Frontal cortex (tissue), 4 donors: ENCODE results near the gene C16orf82. TPM values are rescaled to one million over a fixed set of nuclear protein-coding genes. Genes with fewer than 3 reads are reported as not detected.

Experiments
- DNase-seq, 2 donors: peaks; one replicate each; pipeline ENCODE4 v3.0.0; 2012; ENCODE audit warnings: low spot score in 2 of 2
- FAIRE-seq: peaks from 2 replicates; lab custom pipeline; 2012; peaks lifted over from hg19 to GRCh38; lab: Jason Lieb, UNC
- total RNA-seq: library from RNA; depleted of rRNA; stranded (reverse); fragments of >200 nt; gene quantifications from one replicate; pipeline ENCODE4 v1.2.3, GENCODE V29; 2014
- donor health status: control.
- donor health status: control.
- donor health status: control.

The C16orf82 gene
- total RNA-seq, result not detected

DNA sequence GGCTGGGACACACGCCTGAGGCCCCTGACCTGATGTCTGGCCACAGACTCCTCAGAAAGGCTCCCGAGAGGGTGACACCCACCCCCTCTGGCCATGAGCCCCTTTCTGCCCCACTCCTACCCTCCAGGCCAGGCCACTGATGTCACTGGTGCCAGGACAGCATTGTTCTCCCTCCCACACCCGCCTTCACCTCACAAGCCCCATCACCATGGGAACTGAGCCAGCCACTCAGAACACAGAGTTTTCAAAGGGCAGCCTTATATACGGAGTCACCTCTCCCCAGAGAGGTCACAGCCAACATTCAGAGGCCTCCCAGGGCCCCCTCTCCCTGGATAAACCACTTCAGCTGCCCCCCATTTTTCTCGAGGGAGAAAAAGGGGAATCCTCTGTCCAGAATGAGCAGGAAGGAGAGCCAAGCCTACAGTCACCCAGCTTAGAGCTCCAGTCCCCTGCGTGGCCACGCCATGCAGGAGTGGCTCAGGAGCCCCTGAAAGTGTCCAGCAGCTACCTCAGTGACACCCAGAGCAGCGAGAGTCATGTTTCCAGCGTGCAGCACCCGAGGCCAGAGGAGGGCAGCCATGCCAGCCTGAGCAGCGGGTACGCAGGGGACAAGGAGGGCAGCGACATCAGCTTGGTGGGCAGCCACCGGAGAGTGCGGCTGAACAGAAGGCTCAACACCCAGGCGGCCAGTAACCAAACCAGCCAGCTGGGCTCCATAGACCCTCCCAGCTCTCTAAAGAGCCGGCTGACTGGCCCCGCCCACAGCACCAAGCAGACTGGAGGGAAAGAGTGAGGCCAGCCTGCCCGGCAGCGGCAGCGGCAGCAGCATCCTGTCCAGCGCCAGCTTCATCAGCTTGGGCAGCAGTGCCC is at the start of gene C16orf82:
Gene C16orf82 (plus strand): TSS at position 260 of the 870 bp plus-strand sequence.
- no peak for DNase-seq
- FAIRE-seq, result no peak

DNA sequence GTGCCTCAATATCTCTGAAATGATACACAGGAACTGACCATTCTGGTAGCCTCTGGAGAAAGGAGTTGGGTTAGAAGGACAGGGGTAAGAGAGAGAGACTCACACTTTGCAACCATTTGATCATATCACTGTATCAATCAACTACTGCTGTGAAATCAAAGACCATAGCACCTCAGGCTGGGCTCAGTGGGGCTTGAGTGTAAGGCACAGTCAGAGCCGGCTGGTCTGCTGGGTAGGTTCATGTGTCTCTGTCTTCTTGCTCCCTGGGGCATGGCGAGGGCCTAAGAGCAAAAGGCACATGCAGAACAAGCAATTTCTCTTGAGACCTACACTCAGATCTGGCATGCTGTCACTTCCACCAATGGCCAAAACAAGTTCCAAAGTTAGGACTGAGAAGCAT is 46.7 kb upstream of the C16orf82 start:
- FAIRE-seq (no peak), DNase-seq (no peak)

DNA sequence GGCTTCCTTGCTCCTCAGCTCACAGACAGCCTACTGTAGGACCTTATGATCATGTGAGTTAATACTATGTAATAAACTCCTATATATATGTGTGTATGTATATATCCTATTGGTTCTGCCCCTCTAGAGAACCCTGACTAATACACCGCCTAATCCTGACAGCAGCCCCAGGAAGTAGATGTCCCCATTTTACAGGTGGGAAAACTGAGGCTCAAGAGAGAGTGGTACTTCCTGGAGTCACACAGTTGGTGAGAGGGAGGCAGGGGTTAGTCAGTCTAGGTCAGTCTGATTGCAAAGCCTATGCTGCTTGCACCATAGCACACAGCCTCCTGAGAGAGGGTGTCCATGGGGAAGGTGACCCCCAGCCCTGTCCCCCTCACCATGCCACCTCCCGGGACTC is 42.7 kb upstream of the C16orf82 start:
- FAIRE-seq, result no peak
- no peak for DNase-seq

DNA sequence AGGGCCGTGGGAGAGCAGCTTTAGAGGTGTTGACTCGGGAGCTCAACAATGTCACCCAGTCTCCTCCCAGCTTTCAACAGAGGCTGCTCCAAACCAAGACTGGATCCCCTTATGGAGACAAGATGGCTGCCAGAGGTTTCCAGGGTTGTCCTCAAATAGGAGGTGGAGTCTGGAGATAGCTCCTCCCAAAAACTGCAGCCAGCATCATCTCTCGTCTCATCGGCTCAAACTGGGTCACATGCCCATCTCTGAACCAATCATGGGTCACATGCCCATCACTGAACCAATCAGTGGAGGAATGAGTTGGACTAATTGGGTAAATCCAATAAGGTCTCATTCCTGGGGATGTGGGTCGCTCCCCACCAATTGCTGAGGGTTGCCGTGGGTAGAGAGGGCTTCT is 41.1 kb upstream of the C16orf82 start:
- FAIRE-seq, result no peak
- no peak for DNase-seq

DNA sequence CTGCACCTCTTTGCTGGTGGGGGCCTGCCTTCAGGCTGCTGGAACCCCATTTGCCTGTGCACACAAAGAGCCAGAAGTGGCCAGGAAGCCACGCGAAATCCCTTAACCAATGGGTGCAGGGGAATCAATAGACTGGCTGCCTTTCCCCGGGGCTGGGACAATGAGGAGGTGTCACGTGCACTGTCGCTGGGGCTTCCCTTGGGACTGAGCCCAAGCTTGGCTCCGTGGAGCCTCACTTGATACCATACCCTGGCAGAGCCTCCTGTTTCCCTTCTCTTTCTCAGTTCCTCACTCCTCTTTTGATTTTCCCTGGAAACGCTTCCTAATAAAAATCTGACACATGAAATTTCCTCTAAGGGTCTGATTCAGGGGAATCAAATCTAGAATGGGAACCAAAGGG is 38.8 kb upstream of the C16orf82 start:
- no peak for FAIRE-seq
- DNase-seq, result no peak

DNA sequence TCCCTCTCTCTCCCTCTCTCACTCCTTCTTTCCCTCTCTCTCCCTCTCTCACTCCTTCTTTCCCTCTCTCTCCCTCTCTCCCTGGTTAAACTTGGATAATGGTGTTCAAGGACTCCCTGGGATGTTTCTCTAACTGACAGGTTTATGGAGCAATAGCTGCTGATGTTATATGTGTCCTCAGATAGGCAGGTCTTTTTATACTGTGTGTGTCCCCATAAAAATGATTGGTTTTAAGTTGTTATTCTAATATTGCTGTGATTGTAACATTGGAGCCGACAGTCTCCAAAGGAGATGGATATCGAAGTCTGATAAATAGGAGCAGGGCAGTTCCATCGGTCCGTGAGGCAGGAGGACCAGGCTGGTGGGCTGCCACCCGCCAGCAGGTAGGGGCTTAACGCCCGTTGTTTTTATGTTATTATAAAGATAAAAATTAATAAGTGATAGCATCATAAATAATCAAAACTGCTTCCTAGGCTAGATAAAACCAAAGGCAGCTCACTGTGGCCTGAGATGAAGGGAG is 38.1 kb upstream of the C16orf82 start:
- FAIRE-seq, result no peak
- no peak for DNase-seq

DNA sequence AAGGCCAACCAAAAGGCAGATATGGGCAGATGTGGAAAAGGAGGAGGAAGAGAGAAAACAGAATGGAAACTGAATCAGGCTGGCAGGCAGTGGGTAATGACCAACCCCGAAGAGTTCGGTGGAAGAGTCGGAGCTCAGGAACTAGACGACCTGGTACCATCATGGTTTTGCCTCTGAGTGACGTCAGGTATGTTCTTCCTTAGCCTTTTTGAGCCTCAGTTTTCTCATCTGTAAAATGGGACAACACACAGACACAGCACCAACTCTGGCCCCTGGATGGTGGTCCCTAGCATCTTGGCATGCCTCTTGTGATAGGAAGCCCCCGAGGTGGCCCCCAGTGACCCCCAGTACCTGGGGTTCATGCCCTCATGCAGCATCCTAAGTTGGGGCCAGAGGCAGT is 37.2 kb upstream of the C16orf82 start:
- no peak for DNase-seq
- no peak for FAIRE-seq

DNA sequence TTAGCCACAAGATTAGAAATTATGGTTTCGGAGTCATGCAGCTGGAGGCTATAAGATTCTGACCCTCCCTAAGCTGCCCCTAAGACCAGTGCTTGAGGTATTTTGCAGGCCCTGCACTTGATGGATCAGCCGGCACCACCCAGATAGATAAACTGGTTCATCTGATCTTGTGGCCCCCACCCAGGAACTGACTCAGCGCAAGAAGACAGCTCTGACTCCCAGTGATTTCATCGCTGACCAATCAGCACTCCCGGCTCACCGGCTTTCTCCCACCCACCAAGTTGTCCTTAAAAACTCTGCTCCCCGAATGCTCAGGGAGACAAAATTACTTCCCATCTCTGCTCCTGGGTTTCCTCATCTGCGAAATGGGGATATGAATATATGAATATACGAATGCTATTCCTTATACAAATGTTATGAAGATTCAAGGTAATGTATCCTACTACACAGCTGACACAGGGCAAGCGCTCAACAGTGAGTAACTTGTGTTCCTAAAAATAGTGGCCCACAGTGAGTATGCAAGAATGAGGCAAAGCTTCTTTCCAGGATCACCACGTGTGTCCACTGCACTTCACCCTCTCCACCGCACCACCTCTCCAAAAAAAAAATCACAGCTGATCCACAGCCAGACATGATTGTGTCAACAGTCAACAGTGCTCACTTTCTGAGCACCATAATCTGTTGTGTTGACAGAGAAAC is 33.3 kb upstream of the C16orf82 start:
- FAIRE-seq (no peak), DNase-seq (no peak)

DNA sequence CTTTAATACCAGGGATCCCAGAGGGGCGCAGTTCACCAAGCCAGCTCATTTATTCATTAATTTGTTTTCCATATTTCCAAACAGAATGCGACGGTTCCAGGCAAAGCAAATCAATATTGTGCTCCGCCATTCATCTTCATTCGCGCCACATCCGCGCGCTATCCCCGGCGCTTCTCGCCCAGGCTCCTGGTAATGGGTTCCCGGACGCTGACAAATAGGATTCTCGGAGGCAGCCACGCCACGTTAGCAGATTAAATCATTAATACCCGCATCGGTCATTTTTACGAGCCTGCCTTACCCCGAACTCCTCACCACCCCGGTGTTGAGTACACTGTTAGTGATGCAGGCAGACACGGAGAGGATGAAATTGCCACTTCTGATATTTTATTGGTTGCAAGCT is 26.0 kb upstream of the C16orf82 start:
- FAIRE-seq (no peak), DNase-seq (no peak)

DNA sequence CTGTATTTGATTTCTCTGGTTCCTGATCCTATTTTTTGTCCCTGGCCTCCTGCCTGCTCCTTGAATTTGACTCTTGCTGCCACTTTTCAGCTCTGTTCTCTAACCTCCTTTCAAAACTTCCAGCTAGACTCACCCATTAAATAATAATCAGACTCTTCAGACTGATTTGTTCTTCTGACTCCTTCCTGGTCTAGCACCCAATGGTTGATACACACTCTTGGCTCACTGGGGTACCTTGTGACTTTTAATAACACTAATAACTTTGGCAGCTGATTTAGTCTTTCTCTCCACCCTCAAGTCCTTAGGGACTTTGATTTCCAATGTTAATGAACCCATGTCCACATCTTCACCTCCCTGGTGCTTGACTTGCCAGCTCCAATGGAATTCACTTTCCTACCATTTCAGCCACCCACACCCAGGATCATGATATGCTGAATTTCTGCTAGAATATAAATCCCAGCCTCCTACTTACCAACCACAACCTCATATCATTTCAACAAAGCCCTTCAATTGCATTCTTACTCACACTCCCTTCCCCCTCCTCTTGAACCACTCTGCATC is 19.7 kb upstream of the C16orf82 start:
- FAIRE-seq (no peak), DNase-seq (no peak)

DNA sequence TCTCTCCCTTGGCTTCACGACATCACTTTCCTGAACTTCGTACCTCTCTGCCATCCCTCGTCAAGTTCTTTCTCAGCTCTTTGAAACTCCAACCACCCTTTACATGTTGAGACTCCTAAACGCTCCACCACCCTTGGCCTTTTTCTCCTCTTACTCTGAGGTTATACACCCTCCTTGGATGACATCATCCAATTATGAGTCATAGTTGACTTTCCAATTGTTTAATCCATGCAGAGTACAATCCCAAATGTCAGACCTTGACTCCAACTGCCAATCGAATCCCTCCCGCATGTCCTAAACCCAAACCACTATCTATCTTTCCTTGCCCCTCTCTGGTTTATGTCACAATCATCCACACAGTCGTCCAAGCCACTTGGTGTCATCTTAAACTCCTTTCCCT is 18.4 kb upstream of the C16orf82 start:
- FAIRE-seq (no peak), DNase-seq (no peak)

DNA sequence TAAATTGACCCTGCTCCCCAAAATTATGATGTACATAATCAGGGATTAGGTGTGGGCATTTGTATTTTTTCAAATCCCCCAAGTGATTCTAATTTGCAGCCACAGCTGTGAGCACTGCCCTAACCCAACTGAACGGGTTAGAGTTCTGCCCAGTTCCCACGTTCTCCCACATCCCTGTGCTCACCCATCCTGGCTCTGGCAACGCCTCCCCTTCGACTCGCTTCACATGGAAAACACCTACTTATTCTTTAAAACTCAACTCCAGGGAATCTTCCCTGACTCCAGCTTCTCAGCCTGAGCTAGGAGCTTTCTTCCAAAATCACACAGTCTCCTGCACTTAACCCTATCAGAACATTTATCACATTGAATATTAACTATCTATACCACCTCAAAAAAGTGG is 17.6 kb upstream of the C16orf82 start:
- DNase-seq, result no peak
- FAIRE-seq, result no peak

DNA sequence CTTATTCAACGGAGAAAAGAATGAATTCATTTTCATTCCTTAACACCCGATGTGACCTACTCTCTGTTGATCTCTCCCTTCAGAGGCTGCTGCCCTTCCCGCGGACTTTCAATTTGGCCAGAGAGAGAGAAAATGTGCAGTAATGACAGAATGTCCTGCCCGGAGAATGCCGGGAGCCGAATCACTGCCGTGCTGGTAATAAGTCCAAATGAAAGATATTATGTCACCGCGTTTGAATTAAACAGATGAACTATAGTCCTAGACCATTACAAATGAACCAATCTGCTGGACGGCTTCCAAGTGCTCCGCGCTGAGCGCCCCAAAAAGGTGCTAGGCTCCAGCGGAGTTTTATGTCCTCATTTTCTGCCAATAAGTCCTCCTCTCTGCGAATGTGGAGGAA is 14.7 kb upstream of the C16orf82 start:
- DNase-seq (peak in 1 of 2 donors; percentile 33), FAIRE-seq (no peak)

DNA sequence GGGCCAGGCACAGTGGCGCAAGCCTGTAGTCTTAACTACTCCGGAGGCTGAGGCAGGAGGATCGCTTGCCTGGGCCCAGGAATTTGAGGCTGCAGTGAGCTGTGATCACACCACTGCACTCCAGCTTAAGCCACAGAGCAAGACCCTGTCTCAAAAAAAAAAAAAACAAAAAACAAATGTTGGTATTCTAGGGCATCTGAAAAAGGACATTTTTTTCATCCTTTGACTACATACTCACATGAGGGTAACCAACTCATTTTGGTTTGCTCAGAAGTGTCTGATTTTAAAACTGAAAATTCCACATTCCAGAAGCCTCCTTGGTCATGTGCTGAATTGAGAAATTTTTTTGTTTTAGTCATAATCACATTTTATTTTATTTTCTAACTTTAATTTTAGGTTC is 12.7 kb upstream of the C16orf82 start:
- DNase-seq (no peak), FAIRE-seq (no peak)

DNA sequence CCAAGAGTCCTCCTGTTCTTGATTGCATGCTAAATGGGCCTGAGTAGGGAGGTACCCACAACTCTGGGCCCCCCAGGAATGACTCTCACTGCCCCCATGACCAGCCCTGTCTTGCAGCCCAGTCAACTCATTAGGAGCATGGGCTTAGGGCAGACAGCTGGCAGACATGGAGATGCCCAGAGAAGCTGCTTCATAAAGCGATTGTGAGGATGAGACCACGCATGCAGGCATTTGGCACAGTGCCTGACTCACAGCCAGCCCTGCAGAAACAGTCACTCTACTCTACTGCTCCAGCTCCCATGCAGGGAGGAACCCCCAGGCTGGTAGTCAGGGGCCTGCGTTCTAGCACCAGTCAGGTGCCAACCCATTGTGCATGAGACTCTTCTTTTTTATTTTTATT is 8.4 kb upstream of the C16orf82 start:
- no peak for FAIRE-seq
- DNase-seq, result no peak

DNA sequence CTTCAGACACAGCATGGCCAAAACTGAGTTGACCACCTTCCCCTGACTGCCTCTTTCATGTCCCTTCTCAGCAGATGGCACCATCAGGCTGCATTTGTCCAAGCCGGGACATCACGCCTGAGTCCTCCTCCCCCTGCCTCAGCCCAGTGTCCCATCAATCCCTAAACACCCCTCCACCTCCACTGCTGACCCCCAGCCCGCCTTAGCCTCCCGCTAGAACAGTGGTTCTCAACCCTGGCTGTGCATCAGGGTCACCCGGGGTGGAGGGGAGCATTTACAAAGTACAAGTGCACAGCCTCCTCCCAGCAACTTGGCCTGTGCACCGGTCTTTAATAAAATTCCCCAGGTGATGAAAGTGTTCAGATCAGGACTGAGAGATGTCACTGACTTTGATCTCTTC is 4.0 kb downstream of the C16orf82 start:
- DNase-seq (no peak), FAIRE-seq (no peak)

DNA sequence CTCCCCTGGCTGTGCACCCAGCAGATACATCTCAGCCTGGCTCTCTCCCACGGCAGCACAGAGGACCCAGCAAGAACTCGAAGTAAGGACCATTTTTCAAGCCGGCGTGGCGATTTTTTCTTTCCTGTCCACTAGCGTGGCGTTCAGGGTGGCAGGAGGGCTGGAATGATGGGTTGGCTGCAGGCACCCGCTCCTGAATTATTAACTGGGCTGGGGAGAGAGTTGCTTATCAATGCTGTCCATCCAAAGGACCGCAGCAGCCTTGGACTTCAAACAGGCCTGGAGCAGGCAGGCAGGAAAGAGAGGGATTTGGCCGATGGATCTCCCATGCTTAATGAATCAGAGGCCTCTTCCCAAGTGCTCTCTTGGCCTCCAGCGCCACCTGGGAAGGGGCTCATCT is 7.0 kb downstream of the C16orf82 start:
- DNase-seq, result no peak
- no peak for FAIRE-seq

DNA sequence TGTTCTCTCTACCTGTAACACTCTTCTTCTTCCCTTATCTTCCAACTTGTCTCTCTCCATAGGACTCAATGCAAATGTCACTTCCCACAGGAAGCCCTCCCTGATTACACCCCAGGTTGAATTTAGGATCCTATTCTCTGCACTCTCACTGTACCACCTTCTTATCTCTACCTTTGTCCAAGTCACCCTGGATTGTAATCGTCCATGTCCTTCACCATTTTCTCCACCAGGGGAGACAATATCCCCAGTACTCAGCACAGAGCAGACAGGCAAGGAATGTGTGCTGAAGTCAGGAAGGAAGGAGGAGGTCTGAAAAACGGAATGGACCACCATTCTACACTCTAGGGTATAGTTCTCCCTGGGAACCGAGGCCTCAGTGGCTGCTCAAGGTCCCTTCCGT is 14.2 kb downstream of the C16orf82 start:
- no peak for FAIRE-seq
- no peak for DNase-seq

DNA sequence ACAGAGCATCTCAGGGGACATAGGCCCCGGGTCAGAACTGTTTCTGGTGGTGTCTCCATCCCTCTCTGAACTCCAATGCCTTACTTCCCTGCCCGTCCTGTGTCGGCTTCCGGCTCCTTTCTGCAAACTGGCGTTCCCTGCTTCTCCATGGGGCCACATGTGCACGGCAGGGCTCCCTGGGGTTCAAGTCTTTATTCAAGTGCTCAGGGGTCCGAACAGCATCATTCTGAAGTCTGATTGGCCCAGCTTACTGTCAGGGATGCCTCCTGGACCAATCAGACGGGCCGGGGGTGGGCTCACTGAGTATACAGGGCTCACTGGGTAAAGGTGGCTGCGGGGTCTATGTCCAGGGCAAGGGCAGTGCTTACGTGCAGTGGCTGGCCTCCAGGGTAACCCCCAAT is 17.1 kb downstream of the C16orf82 start:
- FAIRE-seq (no peak), DNase-seq (no peak)

DNA sequence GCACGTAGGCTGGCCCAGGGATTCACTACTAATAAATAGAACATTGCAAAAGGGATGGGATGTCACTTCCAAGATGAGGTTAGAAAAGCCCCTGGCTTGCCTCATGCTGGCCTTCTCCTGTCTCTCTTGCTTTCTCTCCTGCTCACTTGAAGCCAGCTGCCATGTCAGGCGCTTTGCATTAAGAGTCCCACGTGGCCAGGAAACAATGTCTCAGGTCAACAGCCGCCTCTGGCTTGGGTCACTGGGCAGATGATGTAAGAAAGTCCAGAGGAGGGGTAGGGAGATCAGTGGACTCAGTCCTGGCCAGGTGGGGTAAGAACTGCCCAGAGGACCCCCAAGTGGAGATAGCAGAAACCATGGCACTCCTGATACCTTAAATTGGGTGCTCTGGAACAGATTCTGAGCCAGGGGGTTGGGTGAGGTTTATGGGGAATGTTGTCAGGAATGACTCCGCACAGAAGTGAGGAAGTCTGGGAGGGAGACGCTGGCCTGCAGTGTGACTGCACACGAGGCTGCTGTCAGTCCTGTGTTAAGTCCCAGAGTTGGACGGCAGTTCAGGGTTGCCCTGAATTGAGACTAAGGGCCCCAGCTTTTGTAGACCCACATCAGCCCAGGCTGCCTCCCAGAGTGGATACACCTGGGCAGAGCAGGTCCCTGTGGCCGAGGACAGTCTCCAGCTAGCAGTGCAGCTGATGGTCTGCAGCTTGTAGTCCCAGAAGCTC is 17.7 kb downstream of the C16orf82 start:
- FAIRE-seq (no peak), DNase-seq (no peak)
